ENCODE measurements around the gene DDIT3. TPM values are rescaled to one million over a fixed set of nuclear protein-coding genes. Genes with fewer than 3 reads are reported as not detected.
"Not testable (repeated sequence)": the region's sequence is repeated elsewhere in the genome, so short reads cannot be mapped to it uniquely, and the experiment has no call there.

Gene DDIT3, protein sequence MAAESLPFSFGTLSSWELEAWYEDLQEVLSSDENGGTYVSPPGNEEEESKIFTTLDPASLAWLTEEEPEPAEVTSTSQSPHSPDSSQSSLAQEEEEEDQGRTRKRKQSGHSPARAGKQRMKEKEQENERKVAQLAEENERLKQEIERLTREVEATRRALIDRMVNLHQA
- 1 to 10 TPM; 9.6 to 9.8 TPM for total RNA-seq

DNA sequence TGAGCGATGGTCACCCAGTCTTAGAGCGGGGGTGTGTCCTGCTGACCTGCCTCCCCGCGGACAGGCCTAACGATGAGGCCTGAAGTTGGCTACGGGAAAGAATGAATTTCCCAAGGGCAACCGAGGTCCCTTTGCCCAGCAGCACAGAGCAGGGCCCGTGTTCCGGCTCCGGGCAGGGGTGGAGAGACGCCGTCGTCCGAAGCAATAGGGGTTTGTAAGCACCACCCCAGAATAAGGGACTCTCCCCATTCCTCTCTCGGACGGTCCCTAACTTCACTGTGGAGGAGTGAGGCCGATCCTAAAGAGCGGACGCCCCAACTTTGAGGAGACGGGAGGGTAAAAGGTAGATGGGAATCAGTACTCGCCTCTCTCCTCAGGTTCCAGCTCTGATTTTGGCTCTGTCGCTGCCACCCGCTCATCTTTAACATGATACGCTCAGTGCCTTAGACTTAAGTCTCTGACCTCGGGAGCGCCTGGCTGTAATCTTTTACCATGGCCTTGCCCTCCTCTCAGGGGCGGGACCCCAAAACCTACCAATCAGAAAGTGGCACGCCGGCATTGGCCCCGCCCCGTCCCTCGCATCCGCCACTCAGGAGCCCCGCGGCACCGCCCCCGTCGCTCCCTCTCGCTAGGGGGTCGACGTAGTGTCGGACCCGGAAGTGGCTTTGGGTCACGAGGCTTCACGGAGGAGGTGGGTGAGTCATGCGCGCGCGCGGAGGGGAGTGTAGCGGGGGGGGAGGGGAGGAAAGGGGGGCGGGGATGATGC lies at the start of gene DDIT3:
TSS of gene DDIT3 (minus strand) at position 462 of the 766 bp plus-strand sequence. CDS start 3,108 bp downstream, outside the sequence.
- ChIA-PET POLR2A (interaction anchor here (0.7 to 2.6 kb wide), 11 partner anchors 9 to 293 kb away, joined by 3 to 10 read pairs (median 3); partner anchors contain the start of genes ARHGAP9 and DCTN2), CTCF (interaction anchor here (1.5 to 2.1 kb wide), 2 partner anchors 32 to 43 kb away, joined by 4 to 7 read pairs; partner anchors contain the start of gene MARS1)

DNA sequence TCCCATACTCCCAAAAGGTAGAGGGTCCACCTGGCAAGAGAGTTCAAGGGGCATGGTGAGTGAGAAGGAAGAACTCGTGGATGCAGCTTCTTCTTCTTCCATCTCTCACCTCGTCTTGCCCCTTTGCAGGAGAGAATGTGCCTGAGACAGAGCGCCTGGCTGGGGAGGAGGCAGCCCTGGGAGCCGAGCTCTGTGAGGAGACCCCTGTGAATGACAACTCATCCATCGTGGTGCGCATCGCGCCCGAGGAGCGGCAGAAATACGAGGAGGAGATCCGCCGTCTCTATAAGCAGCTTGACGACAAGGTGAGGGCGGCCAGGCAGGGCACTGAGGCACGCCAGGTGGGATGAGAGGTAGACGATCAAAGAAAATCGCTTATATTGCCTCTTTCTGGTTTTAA lies 49.5 kb upstream of the DDIT3 start:
- CTCF ChIA-PET = interaction anchor here (2.1 kb wide), 1 partner anchor 14 kb away, joined by 6 read pairs; no protein-coding TSS in a partner anchor
- POLR2A ChIA-PET = no interaction called here

GRCh38 chr12:57568838-57569237 lies 48.5 kb upstream of the DDIT3 start:
- POLR2A ChIA-PET = no interaction called here
- CTCF ChIA-PET = interaction anchor here (1.3 kb wide), 1 partner anchor 15 kb away, joined by 3 read pairs; no protein-coding TSS in a partner anchor

DNA sequence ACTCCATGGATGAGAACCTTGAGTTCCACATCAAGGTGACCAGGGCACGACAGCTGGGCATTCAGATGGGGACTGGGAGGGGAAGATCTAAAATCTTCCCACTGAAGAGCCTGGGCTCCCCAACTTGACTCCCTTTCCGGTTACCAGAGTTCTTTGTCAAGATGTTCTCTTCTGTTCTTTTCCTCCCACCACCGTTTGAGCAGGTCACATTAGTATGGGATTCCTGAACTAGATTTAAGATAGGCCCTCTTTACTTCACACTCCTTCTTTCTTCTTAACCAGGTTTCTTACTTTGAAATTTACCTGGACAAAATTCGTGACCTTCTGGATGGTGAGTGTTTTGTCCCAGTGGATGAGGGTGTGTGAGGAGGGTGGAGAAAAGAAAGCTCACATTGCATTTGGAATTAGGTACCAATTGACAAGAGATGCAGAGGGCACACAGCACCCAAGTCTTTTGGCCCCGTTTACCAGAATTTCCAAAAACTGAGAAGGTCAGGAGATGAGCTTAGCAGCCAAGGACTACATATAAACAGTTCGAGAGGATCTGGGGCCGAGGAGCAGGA lies 43.9 kb upstream of the DDIT3 start:
- ChIA-PET POLR2A (no interaction called here), CTCF (interaction anchor here (0.5 to 1.1 kb wide), 2 partner anchors 69 to 1512 kb away, joined by 3 read pairs; partner anchors contain the start of gene B4GALNT1)

DNA sequence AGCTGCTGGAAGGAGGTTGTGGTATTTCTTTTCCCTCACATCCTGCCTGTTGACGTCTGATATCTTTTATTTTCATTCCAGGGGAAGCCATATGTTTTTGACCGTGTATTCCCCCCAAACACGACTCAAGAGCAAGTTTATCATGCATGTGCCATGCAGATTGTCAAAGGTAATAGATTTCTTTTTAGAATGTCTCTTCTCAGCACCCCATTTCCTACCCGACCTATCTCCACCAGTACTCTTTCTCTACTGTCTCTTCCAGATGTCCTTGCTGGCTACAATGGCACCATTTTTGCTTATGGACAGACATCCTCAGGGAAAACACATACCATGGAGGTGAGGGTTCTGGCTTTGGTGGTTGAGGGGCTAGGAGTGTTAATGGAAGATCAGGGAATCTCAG lies 43.0 kb upstream of the DDIT3 start:
- ChIA-PET CTCF (no interaction called here), POLR2A (no interaction called here)

- POLR2A ChIA-PET = not testable (repeated sequence)
- CTCF ChIA-PET = interaction anchor here (2.1 kb wide), 1 partner anchor 22 kb away, joined by 7 read pairs; no protein-coding TSS in a partner anchor
Measured at GRCh38 chr12:57561117-57561516, 40.8 kb upstream of the DDIT3 start.

DNA sequence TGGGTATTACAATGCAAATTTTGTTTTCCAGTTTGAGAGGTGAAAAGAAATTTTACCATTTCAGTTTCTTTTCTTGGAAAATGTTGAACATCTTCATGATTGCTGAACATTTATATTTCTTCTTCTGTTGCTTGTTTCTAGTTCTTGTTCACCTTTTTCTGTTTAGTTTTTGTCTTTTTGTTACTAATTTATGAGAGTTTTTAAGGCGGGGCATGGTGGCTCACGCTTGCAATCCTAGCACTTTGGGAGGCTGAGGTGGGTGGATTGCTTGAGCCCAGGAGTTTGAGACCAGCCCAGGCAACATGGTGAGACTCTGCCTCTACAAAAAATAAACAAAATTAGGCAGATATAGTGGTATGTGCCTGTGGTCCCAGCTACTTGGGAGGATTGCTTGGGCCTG lies 40.2 kb upstream of the DDIT3 start:
- POLR2A ChIA-PET = no interaction called here
- CTCF ChIA-PET = no interaction called here

GRCh38 chr12:57558864-57559263 lies 38.5 kb upstream of the DDIT3 start:
- ChIA-PET POLR2A (no interaction called here), CTCF (interaction anchor here (0.6 kb wide), 1 partner anchor 15 kb away, joined by 3 read pairs; no protein-coding TSS in a partner anchor)

GRCh38 chr12:57554897-57555296 lies 34.6 kb upstream of the DDIT3 start:
- ChIA-PET POLR2A (no interaction called here), CTCF (no interaction called here)

- POLR2A ChIA-PET = no interaction called here
- CTCF ChIA-PET = no interaction called here
Measured at GRCh38 chr12:57554453-57554852, 34.1 kb upstream of the DDIT3 start.

DNA sequence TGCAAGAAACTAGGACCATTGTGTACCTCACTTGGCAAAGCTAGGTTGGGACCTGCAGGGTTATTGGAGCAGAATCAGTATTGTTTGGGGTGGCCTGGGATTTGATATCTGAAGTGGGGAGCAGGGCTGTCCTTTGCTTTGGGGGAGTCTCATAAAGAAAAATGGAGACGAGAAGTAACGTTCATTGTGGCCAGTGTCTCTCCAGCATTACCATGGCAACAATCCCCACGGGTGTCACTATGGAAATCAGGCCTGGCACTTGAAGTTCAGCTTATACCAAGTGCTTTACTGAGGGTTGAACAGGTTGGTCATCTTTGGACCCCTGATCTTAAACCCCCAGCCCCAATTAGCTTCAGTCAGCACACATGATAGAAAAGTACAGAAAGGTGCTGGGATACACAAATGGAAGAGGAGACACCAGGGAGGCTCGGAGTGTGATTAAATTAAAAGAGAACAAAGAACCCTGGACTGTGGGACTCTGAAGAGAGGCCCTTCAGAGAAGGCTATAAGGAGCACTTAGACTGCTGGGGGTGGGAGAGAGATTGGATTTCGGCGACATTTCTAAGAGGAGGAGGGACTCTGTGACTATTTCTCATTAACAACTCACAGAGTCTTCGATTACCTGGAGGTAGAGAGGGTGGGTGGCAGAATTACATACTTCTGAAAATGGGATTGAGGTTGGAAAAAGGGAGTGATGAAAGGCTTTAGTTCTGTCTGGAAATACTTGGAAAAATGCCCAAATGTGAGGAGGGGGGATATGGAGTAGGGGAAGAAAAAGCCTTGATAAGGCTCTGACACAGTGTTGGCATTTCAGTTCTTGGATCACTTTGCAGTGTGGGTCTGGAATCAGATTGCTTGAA lies 33.3 kb upstream of the DDIT3 start:
- CTCF ChIA-PET = interaction anchor here (1.3 kb wide), 1 partner anchor 69 kb away, joined by 3 read pairs; no protein-coding TSS in a partner anchor
- POLR2A ChIA-PET = no interaction called here

DNA sequence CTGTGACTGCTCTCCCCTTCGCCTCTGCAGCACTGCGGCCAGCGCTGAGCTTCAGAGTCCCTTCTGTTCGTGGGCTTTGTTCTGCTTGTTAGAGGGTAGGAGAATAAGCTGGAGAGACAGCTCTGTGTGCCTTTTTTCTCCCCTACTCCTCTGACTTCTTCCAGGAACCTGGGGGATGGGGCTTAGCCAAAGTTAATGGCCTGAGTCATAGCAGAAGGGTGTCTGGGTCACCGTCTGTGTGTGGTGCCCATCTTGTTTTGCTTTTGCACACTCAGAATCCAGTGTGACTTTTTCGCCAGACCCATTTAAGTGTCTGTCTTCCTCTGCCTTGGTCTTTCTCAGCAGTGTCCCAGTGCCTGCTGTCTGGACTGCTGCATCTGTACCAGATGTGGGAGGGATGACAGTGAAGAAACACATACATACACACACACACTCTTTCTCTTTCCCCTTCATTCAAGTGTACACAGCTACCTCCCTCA lies 32.6 kb upstream of the DDIT3 start:
- POLR2A ChIA-PET = no interaction called here

GRCh38 chr12:57552306-57552651 lies 32.0 kb upstream of the DDIT3 start:
- ChIA-PET POLR2A (no interaction called here), CTCF (interaction anchor here (1.3 kb wide), 1 partner anchor 70 kb away, joined by 3 read pairs; no protein-coding TSS in a partner anchor)

More for the DNA sequence above, 32.6 kb upstream of the DDIT3 start:
- CTCF ChIA-PET = interaction anchor here (1.3 kb wide), 1 partner anchor 69 kb away, joined by 3 read pairs; no protein-coding TSS in a partner anchor

- CTCF ChIA-PET = no interaction called here
- POLR2A ChIA-PET = no interaction called here
Measured at GRCh38 chr12:57551637-57552305, 31.5 kb upstream of the DDIT3 start.

DNA sequence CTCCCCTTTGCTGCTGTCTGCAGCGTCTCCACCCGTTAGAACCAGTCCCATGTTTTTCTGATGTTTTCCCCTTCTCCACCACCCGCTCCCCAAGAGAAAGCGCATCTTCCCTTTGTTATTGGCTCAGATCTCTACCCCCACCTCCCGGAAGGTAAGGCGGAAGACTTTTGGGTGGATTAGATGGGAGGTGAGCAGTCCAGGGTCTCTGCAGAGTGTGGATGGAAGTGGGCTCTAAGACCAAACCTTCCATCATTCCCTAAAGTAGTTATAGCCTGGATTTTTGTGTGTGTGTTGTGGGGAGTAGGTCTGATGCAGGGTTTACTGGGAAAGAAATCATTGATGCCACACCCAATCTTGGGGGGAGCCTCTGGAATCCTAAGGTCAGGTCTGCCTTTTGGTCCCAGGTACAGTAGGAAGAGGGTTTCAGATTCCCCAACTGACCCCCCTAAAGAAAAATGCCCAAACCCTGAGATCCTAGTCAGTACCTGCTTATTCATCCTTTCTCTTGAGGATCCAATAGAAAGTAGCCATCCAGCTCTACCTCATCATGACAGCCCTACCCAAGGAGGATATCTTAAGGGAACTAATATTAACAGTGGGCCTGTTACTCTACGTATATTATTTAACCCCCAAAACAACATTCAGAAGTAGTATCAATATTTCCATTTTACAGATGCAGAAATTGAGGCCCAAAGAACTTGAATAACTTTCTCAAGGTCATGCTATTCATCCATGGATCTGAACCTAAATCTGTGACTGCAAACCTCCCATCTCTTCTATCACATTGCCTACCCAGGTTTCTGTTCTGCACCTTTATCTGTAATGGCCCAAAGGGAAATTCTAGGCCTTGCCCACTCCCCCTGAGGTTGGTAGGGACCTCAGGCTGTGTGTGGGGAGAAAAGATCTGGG lies 30.6 kb upstream of the DDIT3 start:
- ChIA-PET CTCF (no interaction called here), POLR2A (no interaction called here)

DNA sequence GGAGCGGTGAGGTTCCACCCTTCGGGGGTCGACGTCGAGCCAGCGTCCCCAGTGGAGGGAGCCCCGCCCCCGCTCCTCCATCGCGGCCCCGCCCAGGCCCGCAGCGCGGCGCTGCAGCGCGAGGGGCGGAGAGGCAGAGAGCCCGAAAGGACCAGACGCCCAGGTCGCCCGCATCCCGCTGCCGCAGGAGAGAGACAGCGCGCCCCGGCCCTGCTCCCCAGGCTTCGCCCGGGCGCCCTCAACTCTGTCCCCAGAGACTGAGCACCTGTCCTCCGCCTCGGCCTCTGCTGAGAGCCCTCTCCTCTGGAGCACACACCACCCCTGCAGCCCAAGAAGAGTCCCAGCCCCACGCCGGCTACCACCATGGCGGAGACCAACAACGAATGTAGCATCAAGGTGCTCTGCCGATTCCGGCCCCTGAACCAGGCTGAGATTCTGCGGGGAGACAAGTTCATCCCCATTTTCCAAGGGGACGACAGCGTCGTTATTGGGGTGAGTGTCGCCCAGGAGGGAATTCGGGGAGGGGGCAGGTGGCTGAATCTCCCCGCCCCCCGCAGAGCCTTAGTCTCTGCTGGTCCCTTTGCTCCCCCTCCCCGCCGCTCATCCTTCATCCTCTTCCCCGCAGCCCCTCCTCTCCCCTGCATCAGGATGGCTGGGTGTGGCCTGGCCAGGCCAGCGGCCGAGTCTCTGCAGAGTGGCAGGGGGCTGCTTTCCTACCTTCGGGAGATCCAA lies 29.8 kb upstream of the DDIT3 start, which contains the start of gene KIF5A:
TSS of gene KIF5A (plus strand) at position 136 of the 732 bp plus-strand sequence. CDS start at position 364, 228 bp downstream.
- ChIA-PET CTCF (no interaction called here), POLR2A (no interaction called here)

- ChIA-PET POLR2A (no interaction called here), CTCF (interaction anchor here (0.7 kb wide), 1 partner anchor 207 kb away, joined by 3 read pairs; no protein-coding TSS in a partner anchor)
Measured at GRCh38 chr12:57549203-57549908, 29.0 kb upstream of the DDIT3 start.
